Stimulated activated CD8-positive, alpha-beta memory T cell treated with anti-CD3 and anti-CD28 coated beads, Interleukin-4, amount 100 ng/mL, for 24 hours (primary cell): ENCODE measurements around the gene TESPA1.
"Not testable (repeated sequence)": the region's sequence is repeated elsewhere in the genome, so short reads cannot be mapped to it uniquely, and the experiment has no call there.

Experiments
- DNase-seq: peaks from one replicate; pipeline ENCODE4 v3.0.0-alpha.2; 2020; ENCODE audit warnings: low read depth

TESPA1 gene, protein sequence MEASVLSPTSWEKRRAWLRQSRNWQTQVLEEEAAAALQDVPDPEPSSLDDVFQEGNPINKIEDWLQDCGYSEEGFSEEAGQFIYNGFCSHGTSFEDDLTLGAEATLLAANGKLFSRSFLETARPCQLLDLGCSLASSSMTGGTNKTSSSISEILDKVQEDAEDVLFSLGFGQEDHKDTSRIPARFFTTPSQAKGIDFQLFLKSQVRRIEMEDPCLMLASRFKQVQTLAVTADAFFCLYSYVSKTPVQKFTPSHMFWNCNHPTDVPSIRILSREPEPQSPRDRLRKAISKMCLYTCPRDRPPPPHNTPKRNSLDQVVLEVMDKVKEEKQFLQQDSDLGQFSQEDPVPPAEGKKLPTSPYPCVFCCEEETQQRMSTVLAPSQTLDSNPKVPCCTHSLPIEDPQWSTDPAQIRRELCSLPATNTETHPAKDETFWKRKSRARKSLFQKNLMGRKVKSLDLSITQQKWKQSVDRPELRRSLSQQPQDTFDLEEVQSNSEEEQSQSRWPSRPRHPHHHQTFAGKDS

GRCh38 chr12:54984658-54985376 is at the start of gene TESPA1:
TSS of gene TESPA1 (minus strand) at chr12:54984762. CDS start at chr12:54974562, 10,200 bp downstream.
- DNase-seq = peak; percentile 68

DNA sequence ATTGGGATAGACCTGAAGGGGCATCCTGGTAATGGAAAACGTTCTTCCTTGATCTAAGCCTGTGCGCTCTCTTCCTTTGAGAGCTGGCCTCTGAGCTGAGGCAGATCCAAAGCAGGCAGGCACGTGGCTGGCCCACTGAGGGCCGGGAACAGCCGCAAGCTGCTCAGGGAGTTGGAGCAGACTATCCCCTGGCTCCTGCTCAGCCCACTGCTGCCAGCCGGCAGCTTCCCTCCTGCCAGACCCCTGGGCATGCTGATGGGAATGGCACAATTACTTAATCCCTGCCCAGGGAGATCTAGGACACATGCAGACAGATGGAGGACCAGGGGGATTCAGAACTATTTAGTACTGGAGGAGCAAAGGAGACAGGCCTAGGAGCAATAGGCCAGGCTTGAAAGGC is 49.7 kb upstream of the TESPA1 start:
- DNase-seq = no peak

DNA sequence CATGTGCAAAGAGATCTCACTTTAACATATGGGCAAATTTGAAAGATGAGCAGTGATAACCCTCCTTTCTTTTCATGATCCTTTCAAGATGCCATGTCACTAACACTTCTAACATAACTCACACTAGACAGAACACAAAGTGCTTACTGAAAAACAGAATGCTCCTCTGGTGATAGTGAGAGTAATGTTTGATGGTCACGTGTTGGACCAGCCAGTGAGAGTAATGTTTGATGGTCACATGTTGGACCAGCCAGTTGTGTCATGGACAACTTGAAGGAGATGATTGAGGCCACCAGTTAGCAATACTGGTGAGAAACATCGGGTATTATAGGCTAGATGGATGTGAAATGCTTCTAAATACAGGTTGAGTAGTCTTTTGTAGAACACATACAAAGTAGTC is 40.9 kb upstream of the TESPA1 start:
- DNase-seq = no peak

GRCh38 chr12:55024575-55024974 is 40.0 kb upstream of the TESPA1 start:
- no peak for DNase-seq

DNA sequence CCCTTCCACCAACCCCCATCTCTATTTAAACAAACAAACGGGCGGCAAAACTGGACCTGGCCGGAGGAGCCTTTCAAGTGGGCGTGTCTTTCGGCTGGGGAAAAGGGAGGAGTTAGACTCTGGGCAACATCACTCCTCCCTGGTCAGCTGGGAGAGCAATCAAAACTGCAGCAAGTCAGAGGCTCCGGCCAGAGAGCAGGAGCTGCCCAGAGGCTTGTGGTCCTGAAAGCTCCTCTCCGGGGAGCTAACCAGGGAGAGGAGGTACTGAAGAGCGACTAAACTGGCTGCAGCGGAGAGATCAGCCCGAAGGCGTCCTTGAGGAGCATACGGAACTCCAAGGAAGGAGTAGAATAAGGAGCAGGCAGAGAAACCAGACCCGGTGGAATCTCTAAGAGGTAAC is 35.2 kb upstream of the TESPA1 start, which contains the start of gene NEUROD4:
Gene NEUROD4, plus strand, starts transcription at position 191 of the 400 bp plus-strand sequence. CDS start 6,466 bp downstream, outside the sequence.
- no peak for DNase-seq

DNA sequence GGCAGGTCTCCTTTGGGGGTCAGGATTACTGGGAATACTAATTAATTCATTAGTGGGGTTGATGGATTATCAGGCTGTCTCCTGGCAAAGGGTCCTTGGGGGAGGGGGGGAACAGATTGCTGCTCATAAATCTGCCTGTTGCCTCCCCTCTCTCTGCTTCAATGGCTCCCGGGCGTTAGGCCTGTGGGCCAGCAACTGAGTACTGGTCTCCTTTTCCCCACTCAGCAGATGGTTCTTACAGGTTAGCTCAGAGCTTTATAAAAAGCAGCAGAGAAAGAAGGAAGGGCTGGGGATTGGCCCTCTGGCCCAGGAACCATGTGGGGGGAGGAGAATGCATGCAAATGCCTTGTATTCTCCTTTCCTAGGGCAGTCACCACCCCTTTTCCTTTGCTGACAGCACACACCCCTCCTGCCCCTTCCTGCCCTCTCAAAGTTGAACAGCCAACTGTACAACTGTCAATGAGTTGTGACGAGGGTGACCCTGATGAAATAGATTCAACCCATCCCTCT is 32.9 kb upstream of the TESPA1 start:
- no peak for DNase-seq

GRCh38 chr12:55008944-55009585 is 24.5 kb upstream of the TESPA1 start:
- no peak for DNase-seq

DNA sequence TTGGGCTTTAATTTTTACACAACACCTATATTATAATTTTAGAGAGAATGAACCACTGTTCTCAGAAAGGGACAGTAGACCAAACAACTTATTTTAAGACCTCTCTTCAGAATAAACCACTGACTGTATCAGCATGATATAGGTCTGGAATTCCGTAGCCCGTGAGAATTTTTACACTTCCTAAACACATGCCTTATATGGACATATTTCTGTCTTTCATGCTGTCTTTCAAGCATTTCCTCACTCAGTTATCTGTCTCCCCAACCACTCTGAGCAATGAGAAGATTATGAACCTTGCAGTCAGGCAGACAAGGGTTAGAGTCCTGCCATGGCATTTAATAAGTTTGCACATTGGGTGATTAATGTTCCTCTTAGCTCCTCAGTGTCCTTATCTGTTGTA is 17.8 kb upstream of the TESPA1 start:
- DNase-seq = no peak

- no peak for DNase-seq
Observed at GRCh38 chr12:55001198-55001868, 16.8 kb upstream of the TESPA1 start.

DNA sequence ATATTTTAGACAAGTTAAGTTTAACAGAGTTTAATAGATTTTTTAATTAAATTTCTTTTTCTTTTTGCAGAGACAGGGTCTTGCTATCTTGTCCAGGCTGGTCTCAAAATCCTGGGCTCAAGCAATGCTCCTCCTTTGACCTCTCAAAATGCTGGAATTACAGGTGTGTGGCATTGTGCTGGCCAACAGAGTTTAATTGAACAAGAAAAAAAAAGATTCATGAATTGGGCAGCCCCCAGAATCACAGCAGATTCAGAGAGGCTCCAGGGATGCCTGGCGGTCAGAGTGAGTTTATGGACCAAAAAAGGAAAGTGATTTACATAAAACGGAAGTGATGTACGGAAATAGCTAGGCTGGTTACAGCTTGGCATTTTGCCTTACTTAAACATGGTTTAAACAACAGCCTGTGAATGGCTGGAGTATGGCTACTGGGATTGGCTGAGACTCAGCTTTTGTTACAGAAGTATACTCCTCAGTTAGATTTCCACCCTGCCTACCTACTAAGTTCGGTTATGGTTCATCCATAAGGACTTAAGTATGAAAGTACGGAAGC is 14.5 kb upstream of the TESPA1 start:
- DNase-seq = no peak

- DNase-seq = no peak
Observed at GRCh38 chr12:54997929-54998522, 13.5 kb upstream of the TESPA1 start.

GRCh38 chr12:54996205-54996604 is 11.6 kb upstream of the TESPA1 start:
- DNase-seq = no peak

DNA sequence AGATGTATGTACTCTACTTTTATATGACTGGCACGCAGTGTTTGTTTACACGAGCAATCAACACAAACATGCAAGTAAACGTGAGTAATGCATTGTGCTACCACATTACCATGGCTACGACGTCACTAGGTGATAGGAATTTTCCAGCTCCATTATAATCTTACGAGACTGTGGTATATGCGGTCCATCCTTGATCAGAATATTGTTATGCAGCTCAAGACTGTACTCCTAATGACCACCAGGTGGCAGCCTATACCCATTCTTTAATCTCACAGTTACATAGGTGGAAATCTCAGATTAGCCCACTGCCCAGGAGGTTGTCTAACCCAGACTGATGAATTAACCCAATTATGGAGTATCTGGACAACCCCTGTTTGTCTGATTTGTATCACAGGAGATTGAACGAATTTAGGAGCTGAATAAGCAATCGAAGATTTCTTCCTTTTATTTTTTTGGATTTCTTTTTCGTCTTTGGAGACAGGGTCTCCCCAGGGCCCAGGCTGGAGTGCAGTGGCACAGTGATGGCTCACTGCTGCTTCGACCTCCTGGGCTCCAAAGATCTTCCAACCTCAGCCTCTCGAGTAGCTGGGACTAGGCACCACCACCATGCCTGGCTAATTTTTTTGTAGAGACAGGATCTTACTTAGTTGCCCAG is 8.7 kb upstream of the TESPA1 start:
- no peak for DNase-seq

DNA sequence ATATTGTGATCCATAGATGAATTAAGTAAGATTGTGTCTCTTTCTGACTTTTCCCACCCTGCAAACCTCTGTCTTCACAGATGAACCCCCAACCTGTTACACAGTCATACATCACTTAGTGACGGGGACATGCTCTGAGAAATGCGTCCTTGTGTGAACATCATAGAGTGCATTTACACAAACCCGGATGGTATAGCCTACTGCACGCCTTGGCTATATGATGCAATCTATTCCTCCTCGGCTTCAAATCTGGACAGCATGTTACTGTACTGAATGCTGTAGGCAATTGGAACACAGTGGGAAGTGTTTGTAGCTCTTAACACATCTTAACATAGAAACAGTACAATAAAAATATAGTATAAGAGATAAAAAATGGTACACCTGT is 7.4 kb upstream of the TESPA1 start:
- no peak for DNase-seq

DNA sequence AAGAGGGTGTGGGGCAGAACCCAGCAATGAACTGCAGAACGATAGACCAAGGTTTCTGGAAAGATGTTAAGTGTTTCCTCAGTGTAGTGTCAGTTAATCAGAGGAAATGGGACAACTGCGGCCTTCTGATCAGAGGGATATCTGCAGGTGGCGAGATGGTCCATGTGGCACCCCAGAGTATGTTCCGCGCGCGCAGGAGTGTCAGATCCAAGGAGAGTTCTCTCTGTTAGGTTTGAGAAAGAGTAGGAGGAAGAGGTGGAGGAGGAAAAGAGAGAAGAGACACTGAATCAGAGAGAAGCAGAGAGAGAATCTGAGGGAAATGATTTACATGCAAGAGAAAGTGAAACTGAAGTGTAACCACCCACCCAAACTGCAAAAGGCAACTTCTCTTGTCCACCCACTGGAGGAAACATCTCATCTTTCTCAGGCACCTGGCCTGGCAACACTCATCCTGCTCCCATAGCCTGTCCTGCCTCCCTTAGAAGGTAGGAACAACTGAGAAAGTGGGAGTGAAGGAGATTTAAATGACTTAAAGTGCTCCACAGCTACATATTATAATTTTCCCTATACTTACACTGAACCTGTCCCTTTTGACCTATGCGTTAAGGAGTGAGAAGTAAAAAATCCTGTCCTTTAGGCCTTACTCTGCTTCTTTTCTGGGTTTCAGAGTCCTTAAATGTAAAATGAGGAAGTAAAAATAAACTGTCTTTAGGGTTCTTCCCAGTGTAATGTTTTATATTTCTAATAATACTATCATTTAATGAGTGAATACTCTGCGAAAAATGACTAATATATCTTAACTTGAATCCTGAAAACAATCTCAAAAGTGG is 6.8 kb upstream of the TESPA1 start:
- no peak for DNase-seq

- DNase-seq = no peak
Observed at GRCh38 chr12:54989829-54990228, 5.3 kb upstream of the TESPA1 start.

- DNase-seq = no peak
Observed at GRCh38 chr12:54988402-54989054, 4.0 kb upstream of the TESPA1 start.

- no peak for DNase-seq
Observed at GRCh38 chr12:54987611-54988231, 3.2 kb upstream of the TESPA1 start.

- DNase-seq = not testable (repeated sequence)
Observed at GRCh38 chr12:54986773-54987172, 2.2 kb upstream of the TESPA1 start.
